Measurements from ENCODE around the gene HIF3A.

GRCh38 chr19:46350029-46350757 lies 53.4 kb downstream of the HIF3A start:
- no peak for TF ChIP-seq CTCF (conservative IDR thresholded peaks at IDR 0.05; ENCODE audit: low read length)
- no peak for TF ChIP-seq EZH2phosphoT487 (IDR thresholded peaks at IDR 0.05; ENCODE audit: borderline replicate concordance)
